Prostate gland (tissue), 2 donors: Measurements from ENCODE around the gene RIT1.

Source experiments
- POLR2A ChIP-seq: fragments of 450-650 bp; IDR thresholded peaks from one replicate; pipeline ENCODE4 v1.6.1; 2016; ENCODE audit warnings: antibody characterized with exemption, mild to moderate bottlenecking
- TF ChIP-seq, protein P1 (sequence below), 4 experiments: fragments of 200-600 bp in 2 of 4; fragments of 450-650 bp in 2 of 4; sonication (generic) in 2 of 4; IDR thresholded peaks; 1 replicate in 3 of 4; 2 replicates in 1 of 4; pipeline ENCODE4 v1.5.1; 2016 to 2019; ENCODE audit warnings: antibody characterized with exemption in 4 of 4, mild to moderate bottlenecking in 2 of 4, moderate library complexity in 2 of 4

DNA sequence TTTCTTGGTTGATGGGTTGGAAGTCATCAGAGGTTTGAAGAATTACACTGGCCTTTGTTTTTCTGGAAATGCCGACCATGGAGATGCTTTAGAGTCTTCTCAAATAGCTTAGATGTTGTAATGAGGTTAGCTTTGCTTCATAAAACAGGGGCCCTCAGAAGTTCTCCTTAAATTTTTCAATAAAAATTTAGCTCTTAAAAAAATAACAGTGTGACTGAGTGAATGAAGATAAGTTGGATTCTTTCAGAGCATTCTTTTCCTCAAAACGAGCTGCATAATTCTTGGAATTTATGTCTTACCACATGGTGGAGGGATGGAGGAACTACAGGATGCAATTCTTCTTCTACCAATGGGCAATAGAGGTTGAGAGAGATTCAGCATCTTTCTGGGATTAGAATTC, 28.4 kb downstream of the RIT1 start:
- TF ChIP-seq POLR2A = no peak
- TF ChIP-seq, protein P1, sequence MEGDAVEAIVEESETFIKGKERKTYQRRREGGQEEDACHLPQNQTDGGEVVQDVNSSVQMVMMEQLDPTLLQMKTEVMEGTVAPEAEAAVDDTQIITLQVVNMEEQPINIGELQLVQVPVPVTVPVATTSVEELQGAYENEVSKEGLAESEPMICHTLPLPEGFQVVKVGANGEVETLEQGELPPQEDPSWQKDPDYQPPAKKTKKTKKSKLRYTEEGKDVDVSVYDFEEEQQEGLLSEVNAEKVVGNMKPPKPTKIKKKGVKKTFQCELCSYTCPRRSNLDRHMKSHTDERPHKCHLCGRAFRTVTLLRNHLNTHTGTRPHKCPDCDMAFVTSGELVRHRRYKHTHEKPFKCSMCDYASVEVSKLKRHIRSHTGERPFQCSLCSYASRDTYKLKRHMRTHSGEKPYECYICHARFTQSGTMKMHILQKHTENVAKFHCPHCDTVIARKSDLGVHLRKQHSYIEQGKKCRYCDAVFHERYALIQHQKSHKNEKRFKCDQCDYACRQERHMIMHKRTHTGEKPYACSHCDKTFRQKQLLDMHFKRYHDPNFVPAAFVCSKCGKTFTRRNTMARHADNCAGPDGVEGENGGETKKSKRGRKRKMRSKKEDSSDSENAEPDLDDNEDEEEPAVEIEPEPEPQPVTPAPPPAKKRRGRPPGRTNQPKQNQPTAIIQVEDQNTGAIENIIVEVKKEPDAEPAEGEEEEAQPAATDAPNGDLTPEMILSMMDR (IDR thresholded peaks at IDR 0.05) = no peak
